Measurements from ENCODE around the gene POLE. TPM values are rescaled to one million over a fixed set of nuclear protein-coding genes. Genes with fewer than 3 reads are reported as not detected.

POLE gene
- total RNA-seq, 3 donors from 2014 or later: 36.5 to 51.5 (median 43.5) TPM

GRCh38 chr12:132647858-132648257 is 39.3 kb downstream of the POLE start:
- intact Hi-C loops (cut with DNase I; ENCODE audit: low total_unique reads): no loop called here
- no peak for DNase-seq (ENCODE audit: low spot score in 2 of 2)
- H3K4me3 ChIP-seq: no peak overlapping the region
- no peaks in the 10 kb centered on the region for H3K9me3 ChIP-seq
- no peaks in the 10 kb centered on the region for H3K27me3 ChIP-seq
- no peaks in the 10 kb centered on the region for H3K4me1 ChIP-seq
- TF ChIP-seq POLR2AphosphoS5 (IDR thresholded peaks at IDR 0.05) (no peak), POLR2A (IDR thresholded peaks at IDR 0.05) (no peak), CTCF (IDR thresholded peaks at IDR 0.05) (no peak)
- H3K36me3 ChIP-seq: peaks cover 6% of the 10 kb centered on the region
- H3K27ac ChIP-seq: no peak overlapping the region

GRCh38 chr12:132646850-132647249 is 40.3 kb downstream of the POLE start:
- H3K4me3 ChIP-seq: no peak overlapping the region
- H3K27me3 ChIP-seq: no peaks in the 10 kb centered on the region
- no peak for DNase-seq (ENCODE audit: low spot score in 2 of 2)
- intact Hi-C loops (cut with DNase I; ENCODE audit: low total_unique reads): no loop called here
- H3K27ac ChIP-seq: no peak overlapping the region
- peaks cover 12% of the 10 kb centered on the region for H3K36me3 ChIP-seq
- TF ChIP-seq POLR2AphosphoS5 (IDR thresholded peaks at IDR 0.05) (no peak), POLR2A (IDR thresholded peaks at IDR 0.05) (no peak), CTCF (IDR thresholded peaks at IDR 0.05) (no peak)
- H3K4me1 ChIP-seq: no peaks in the 10 kb centered on the region
- H3K9me3 ChIP-seq: no peaks in the 10 kb centered on the region

- no peak overlapping the region for H3K27ac ChIP-seq
- H3K27me3 ChIP-seq: no peaks in the 10 kb centered on the region
- H3K4me1 ChIP-seq: no peaks in the 10 kb centered on the region
- no peaks in the 10 kb centered on the region for H3K9me3 ChIP-seq
- H3K4me3 ChIP-seq: no peak overlapping the region
- intact Hi-C loops (cut with DNase I; ENCODE audit: low total_unique reads): loop anchor here (5.0 kb wide), 1 partner anchor 571 kb away; no protein-coding TSS in a partner anchor
- no peak for DNase-seq (ENCODE audit: low spot score in 2 of 2)
- no peak for TF ChIP-seq CTCF (IDR thresholded peaks at IDR 0.05)
- no peak for TF ChIP-seq POLR2AphosphoS5 (IDR thresholded peaks at IDR 0.05)
- TF ChIP-seq POLR2A (IDR thresholded peaks at IDR 0.05): no peak
- peaks cover 17% of the 10 kb centered on the region for H3K36me3 ChIP-seq
These were observed 44.0 kb downstream of the POLE start for GRCh38 chr12:132642846-132643835.

GRCh38 chr12:132641811-132642650 is 45.1 kb downstream of the POLE start:
- no peak overlapping the region for H3K27ac ChIP-seq
- intact Hi-C loops (cut with DNase I; ENCODE audit: low total_unique reads): loop anchor here (5.0 kb wide), 1 partner anchor 570 kb away; no protein-coding TSS in a partner anchor
- peaks cover 23% of the 10 kb centered on the region for H3K36me3 ChIP-seq
- no peaks in the 10 kb centered on the region for H3K27me3 ChIP-seq
- no peak for DNase-seq (ENCODE audit: low spot score in 2 of 2)
- H3K9me3 ChIP-seq: no peaks in the 10 kb centered on the region
- no peak overlapping the region for H3K4me3 ChIP-seq
- no peak for TF ChIP-seq POLR2A (IDR thresholded peaks at IDR 0.05)
- no peak for TF ChIP-seq CTCF (IDR thresholded peaks at IDR 0.05)
- TF ChIP-seq POLR2AphosphoS5 (IDR thresholded peaks at IDR 0.05): no peak
- H3K4me1 ChIP-seq: no peaks in the 10 kb centered on the region

Measured in breast epithelium (tissue), 4 donors.